Measurements from ENCODE around the gene AKR1B1.

The AKR1B1 gene

GRCh38 chr7:134425777-134426176 is 33.1 kb downstream of the AKR1B1 start:
- no peaks in the 10 kb centered on the region for H3K79me2 ChIP-seq (ENCODE audit: low read length)
- no peaks in the 10 kb centered on the region for H4K20me1 ChIP-seq (ENCODE audit: insufficient read depth, low read length)
- no peak overlapping the region for H3K9ac ChIP-seq (ENCODE audit: low read length)
- H3K4me3 ChIP-seq (ENCODE audit: low read length) = no peak overlapping the region
- no peaks in the 10 kb centered on the region for H3K9me3 ChIP-seq (replicated peaks; ENCODE audit: insufficient read depth, low read length)
- H3K36me3 ChIP-seq (replicated peaks; ENCODE audit: insufficient read depth, low read length) = no peaks in the 10 kb centered on the region
- H2AFZ ChIP-seq (ENCODE audit: low read length) = no peak overlapping the region
- peaks cover 17% of the 10 kb centered on the region for H3K4me1 ChIP-seq (ENCODE audit: low read length)
- peaks cover 10% of the 10 kb centered on the region; the same call in 1 of the 2 replicates for H3F3A ChIP-seq (ENCODE audit: insufficient read depth, low read length)
- H3K27me3 ChIP-seq (replicated peaks; ENCODE audit: insufficient read depth, low read length) = no peaks in the 10 kb centered on the region
- H3K9me2 ChIP-seq (replicated peaks; ENCODE audit: insufficient read depth, low read length) = no peaks in the 10 kb centered on the region
- H3K4me2 ChIP-seq (ENCODE audit: low read depth, low read length) = no peak overlapping the region
- no peak for TF ChIP-seq EZH2phosphoT487 (IDR thresholded peaks at IDR 0.05; ENCODE audit: low read length)
- TF ChIP-seq CTCF (IDR thresholded peaks at IDR 0.05; ENCODE audit: low read length) = no peak
- no peak overlapping the region for H3K27ac ChIP-seq (ENCODE audit: low read length)
- DNase-seq = no peak

- Histone ChIP-seq H3K9ac (ENCODE audit: low read length) (no peak overlapping the region), H3K9me3 (replicated peaks; ENCODE audit: insufficient read depth, low read length) (no peaks in the 10 kb centered on the region), H3K27me3 (replicated peaks; ENCODE audit: insufficient read depth, low read length) (no peaks in the 10 kb centered on the region), H3K4me3 (ENCODE audit: low read length) (no peak overlapping the region), H3K79me2 (ENCODE audit: low read length) (no peaks in the 10 kb centered on the region), H3K36me3 (replicated peaks; ENCODE audit: insufficient read depth, low read length) (no peaks in the 10 kb centered on the region), H3K27ac (ENCODE audit: low read length) (no peak overlapping the region), H3K4me1 (ENCODE audit: low read length) (peaks cover 11% of the 10 kb centered on the region; the same call in 1 of the 2 replicates), H4K20me1 (ENCODE audit: insufficient read depth, low read length) (no peaks in the 10 kb centered on the region), H3K9me2 (replicated peaks; ENCODE audit: insufficient read depth, low read length) (no peaks in the 10 kb centered on the region), H3K4me2 (ENCODE audit: low read depth, low read length) (no peak overlapping the region), H3F3A (ENCODE audit: insufficient read depth, low read length) (no peaks in the 10 kb centered on the region), H2AFZ (ENCODE audit: low read length) (no peak overlapping the region)
- no peak for DNase-seq
- no peak for TF ChIP-seq CTCF (IDR thresholded peaks at IDR 0.05; ENCODE audit: low read length)
- no peak for TF ChIP-seq EZH2 (optimal IDR thresholded peaks at IDR 0.05; ENCODE audit: low read depth, low read length)
- no peak for TF ChIP-seq EZH2phosphoT487 (IDR thresholded peaks at IDR 0.05; ENCODE audit: low read length)
Observed at GRCh38 chr7:134422638-134423037, 36.3 kb downstream of the AKR1B1 start.

- TF ChIP-seq CTCF (IDR thresholded peaks at IDR 0.05; ENCODE audit: low read length) = no peak
- no peaks in the 10 kb centered on the region for H3K9me3 ChIP-seq (replicated peaks; ENCODE audit: insufficient read depth, low read length)
- H3K9ac ChIP-seq (ENCODE audit: low read length) = no peak overlapping the region
- no peak overlapping the region for H3K4me3 ChIP-seq (ENCODE audit: low read length)
- H3K4me2 ChIP-seq (ENCODE audit: low read depth, low read length) = no peak overlapping the region
- no peaks in the 10 kb centered on the region for H3K27me3 ChIP-seq (replicated peaks; ENCODE audit: insufficient read depth, low read length)
- H3F3A ChIP-seq (ENCODE audit: insufficient read depth, low read length) = no peaks in the 10 kb centered on the region
- H2AFZ ChIP-seq (ENCODE audit: low read length) = no peak overlapping the region
- H3K9me2 ChIP-seq (replicated peaks; ENCODE audit: insufficient read depth, low read length) = no peaks in the 10 kb centered on the region
- no peak overlapping the region for H3K27ac ChIP-seq (ENCODE audit: low read length)
- H4K20me1 ChIP-seq (ENCODE audit: insufficient read depth, low read length) = no peaks in the 10 kb centered on the region
- no peaks in the 10 kb centered on the region for H3K36me3 ChIP-seq (replicated peaks; ENCODE audit: insufficient read depth, low read length)
- peaks cover 11% of the 10 kb centered on the region; the same call in 1 of the 2 replicates for H3K4me1 ChIP-seq (ENCODE audit: low read length)
- DNase-seq = no peak
- no peaks in the 10 kb centered on the region for H3K79me2 ChIP-seq (ENCODE audit: low read length)
Observed at GRCh38 chr7:134422008-134422407, 36.9 kb downstream of the AKR1B1 start.
